Activated CD8-positive, alpha-beta T cell treated with anti-CD3 and anti-CD28 coated beads for 36 hours (primary cell): ENCODE measurements around the gene CHST9. TPM values are rescaled to one million over a fixed set of nuclear protein-coding genes. Genes with fewer than 3 reads are reported as not detected.

ENCODE experiments used
- ATAC-seq: fragments of 200-7000 bp; cut with Tn5 transposase; one replicate; pipeline ENCODE4 v1.10.0; 2021; ENCODE audit warnings: mild to moderate bottlenecking, moderate library complexity
- CTCF ChIA-PET: fragments of 350-600 bp; sonication (Branson Sonifier 250); formaldehyde crosslinking; loops from one replicate; lab custom pipeline; 2021; ENCODE audit warnings: antibody characterized with exemption; lab: Charles Lee
- POLR2A ChIA-PET: fragments of 350-600 bp; sonication (Branson Sonifier 250); formaldehyde crosslinking; loops from one replicate; lab custom pipeline; 2021; ENCODE audit warnings: antibody characterized with exemption; lab: Charles Lee
- DNase-seq: peaks from one replicate; pipeline ENCODE4 v3.0.0-alpha.2; 2020
- H3K27ac Mint-ChIP-seq: one replicate; pipeline ENCODE4 v1.8.0; 2021; ENCODE audit warnings: mild to moderate bottlenecking, mixed read lengths
- H3K27me3 Mint-ChIP-seq: one replicate; pipeline ENCODE4 v1.8.0; 2021; ENCODE audit warnings: mixed read lengths
- H3K36me3 Mint-ChIP-seq: one replicate; pipeline ENCODE4 v1.8.0; 2021; ENCODE audit warnings: low read depth, mixed read lengths
- H3K4me1 Mint-ChIP-seq: one replicate; pipeline ENCODE4 v1.8.0; 2021; ENCODE audit warnings: low read depth, mixed read lengths
- H3K4me3 Mint-ChIP-seq: one replicate; pipeline ENCODE4 v1.8.0; 2021; ENCODE audit warnings: mild to moderate bottlenecking, moderate library complexity, mixed read lengths
- H3K9me3 Mint-ChIP-seq: one replicate; pipeline ENCODE4 v1.8.0; 2021; ENCODE audit warnings: mixed read lengths
- intact Hi-C: fragments of 100-400 bp; cut with micrococcal nuclease; formaldehyde crosslinking; loops from one replicate; pipeline ENCODE4 v1.10.0; 2022
- total RNA-seq, 2 experiments: library from RNA; stranded (reverse); gene quantifications; one replicate each; pipeline ENCODE4 v1.2.3, GENCODE V29; 2021
- TF ChIP-seq, protein P1 (sequence below): fragments of 200-600 bp; IDR thresholded peaks from one replicate; pipeline ENCODE4 v1.8.0; 2022; ENCODE audit warnings: antibody characterized with exemption, mild to moderate bottlenecking

Gene CHST9
- total RNA-seq, 2 experiments from 2014 or later = not detected

DNA sequence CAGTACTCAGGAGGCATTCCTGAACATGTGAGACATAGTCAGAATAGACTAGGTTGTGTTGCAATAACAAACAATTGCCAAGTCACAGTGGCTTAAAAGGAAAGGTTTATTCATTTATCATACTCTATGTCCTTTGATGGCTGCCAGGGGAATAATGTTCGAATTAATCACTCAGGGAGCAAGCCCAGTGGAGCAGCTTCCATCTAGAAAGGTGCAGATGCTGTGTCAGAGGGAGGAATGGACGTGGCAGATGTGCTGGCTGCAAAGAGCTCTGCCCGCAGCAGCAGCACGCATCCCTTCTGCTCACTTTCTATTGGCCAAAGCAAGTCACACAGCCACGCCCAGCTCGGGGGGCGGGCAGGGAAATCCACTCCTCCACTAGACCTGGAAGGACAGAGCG is 213.7 kb downstream of the CHST9 start:
- ATAC-seq = no peak
- intact Hi-C loops = no loop called here
- Mint-ChIP-seq H3K9me3 (peaks cover 4% of the 10 kb centered on the region), H3K27ac (no peak overlapping the region), H3K27me3 (no peaks in the 10 kb centered on the region), H3K36me3 (no peaks in the 10 kb centered on the region), H3K4me3 (no peak overlapping the region), H3K4me1 (no peaks in the 10 kb centered on the region)
- DNase-seq = no peak
- ChIA-PET POLR2A (interaction anchor here (0.6 kb wide), 1 partner anchor 440 kb away, joined by 4 read pairs; no protein-coding TSS in a partner anchor), CTCF (no interaction called here)
- TF ChIP-seq, protein P1, sequence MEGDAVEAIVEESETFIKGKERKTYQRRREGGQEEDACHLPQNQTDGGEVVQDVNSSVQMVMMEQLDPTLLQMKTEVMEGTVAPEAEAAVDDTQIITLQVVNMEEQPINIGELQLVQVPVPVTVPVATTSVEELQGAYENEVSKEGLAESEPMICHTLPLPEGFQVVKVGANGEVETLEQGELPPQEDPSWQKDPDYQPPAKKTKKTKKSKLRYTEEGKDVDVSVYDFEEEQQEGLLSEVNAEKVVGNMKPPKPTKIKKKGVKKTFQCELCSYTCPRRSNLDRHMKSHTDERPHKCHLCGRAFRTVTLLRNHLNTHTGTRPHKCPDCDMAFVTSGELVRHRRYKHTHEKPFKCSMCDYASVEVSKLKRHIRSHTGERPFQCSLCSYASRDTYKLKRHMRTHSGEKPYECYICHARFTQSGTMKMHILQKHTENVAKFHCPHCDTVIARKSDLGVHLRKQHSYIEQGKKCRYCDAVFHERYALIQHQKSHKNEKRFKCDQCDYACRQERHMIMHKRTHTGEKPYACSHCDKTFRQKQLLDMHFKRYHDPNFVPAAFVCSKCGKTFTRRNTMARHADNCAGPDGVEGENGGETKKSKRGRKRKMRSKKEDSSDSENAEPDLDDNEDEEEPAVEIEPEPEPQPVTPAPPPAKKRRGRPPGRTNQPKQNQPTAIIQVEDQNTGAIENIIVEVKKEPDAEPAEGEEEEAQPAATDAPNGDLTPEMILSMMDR = no peak

DNA sequence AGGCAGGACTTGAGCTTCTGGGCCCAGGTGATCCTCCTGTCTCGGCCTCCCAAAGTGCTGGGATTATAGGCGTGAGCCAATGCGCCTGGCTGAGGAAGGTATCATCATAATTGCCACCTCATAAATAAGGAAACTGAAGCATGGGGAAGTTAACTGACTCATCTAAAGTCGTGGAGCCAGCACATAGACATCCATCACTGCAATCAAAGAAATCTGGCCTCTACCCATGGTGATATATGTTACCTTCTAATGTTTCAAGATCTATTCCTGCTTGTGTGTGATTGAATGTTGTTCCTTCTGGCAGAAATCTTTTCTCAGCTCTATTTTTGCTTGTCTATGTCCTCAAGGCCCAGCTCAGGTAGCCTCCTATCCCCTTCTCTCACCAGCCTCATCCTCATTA is 214.5 kb downstream of the CHST9 start:
- Mint-ChIP-seq H3K27ac (no peak overlapping the region), H3K36me3 (no peaks in the 10 kb centered on the region), H3K9me3 (peaks cover 4% of the 10 kb centered on the region), H3K4me1 (no peaks in the 10 kb centered on the region), H3K4me3 (no peak overlapping the region), H3K27me3 (no peaks in the 10 kb centered on the region)
- DNase-seq (no peak), ATAC-seq (no peak)
- ChIA-PET POLR2A (interaction anchor here (0.6 kb wide), 1 partner anchor 441 kb away, joined by 4 read pairs; no protein-coding TSS in a partner anchor), CTCF (no interaction called here)
- TF ChIP-seq, protein P1 = no peak
- intact Hi-C loops = no loop called here

DNA sequence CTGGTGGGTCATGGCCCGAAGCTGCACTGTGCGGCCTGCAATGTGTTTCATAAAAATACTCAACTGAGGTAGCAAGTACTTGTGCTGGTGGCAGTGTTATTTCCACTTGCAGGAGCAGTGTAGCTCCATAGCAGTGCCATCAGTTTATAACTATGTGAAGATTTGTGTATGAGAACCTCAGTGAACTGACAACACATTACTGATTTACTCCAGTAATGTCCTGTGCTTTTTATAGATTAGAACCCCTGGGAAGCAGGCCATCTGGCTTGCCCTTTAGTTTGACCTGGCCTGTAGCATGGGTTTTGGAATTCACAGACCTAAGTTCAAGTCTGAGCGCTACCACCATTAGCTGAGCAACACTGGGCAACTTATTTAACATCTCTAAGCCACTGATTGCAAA is 219.9 kb downstream of the CHST9 start:
- Mint-ChIP-seq H3K36me3 (no peaks in the 10 kb centered on the region), H3K4me1 (no peaks in the 10 kb centered on the region), H3K27me3 (no peaks in the 10 kb centered on the region), H3K27ac (no peak overlapping the region), H3K9me3 (no peaks in the 10 kb centered on the region), H3K4me3 (no peak overlapping the region)
- DNase-seq (no peak), ATAC-seq (no peak)
- intact Hi-C loops = no loop called here
- CTCF ChIA-PET = no interaction called here
- POLR2A ChIA-PET = no interaction called here
- TF ChIP-seq, protein P1 = no peak

DNA sequence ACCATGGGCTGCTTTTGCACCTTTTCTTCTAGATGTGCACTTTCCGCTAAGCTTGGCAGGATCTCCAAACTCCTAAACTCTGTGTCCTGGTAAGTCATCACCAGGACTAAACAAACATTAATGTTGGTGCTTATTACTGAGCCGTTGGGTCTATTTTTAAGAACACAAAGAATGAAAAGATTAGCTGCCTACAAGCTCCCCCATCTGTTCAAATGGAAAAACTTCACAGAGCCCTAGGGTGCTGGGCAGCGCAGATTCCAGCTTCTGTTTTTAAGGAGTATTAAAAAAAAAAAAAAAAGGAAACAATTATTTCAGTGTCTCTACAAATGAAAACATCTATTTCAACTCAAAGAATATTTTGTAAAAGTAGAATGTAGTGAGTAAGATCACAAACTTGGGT is 221.8 kb downstream of the CHST9 start:
- Mint-ChIP-seq H3K36me3 (no peaks in the 10 kb centered on the region), H3K4me3 (no peak overlapping the region), H3K27me3 (no peaks in the 10 kb centered on the region), H3K9me3 (no peaks in the 10 kb centered on the region), H3K4me1 (no peaks in the 10 kb centered on the region), H3K27ac (no peak overlapping the region)
- DNase-seq = no peak
- no peak for ATAC-seq
- intact Hi-C loops = no loop called here
- ChIA-PET POLR2A (no interaction called here), CTCF (no interaction called here)
- TF ChIP-seq, protein P1 = no peak

GRCh38 chr18:26961839-26962238 is 223.3 kb downstream of the CHST9 start:
- ChIA-PET POLR2A (no interaction called here), CTCF (no interaction called here)
- TF ChIP-seq, protein P1 = no peak
- Mint-ChIP-seq H3K4me1 (no peaks in the 10 kb centered on the region), H3K27me3 (no peaks in the 10 kb centered on the region), H3K27ac (no peak overlapping the region), H3K36me3 (no peaks in the 10 kb centered on the region), H3K9me3 (no peaks in the 10 kb centered on the region), H3K4me3 (no peak overlapping the region)
- ATAC-seq (no peak), DNase-seq (no peak)
- intact Hi-C loops = no loop called here
